WTC11 (cell line): ENCODE data around the gene USP34. TPM values are rescaled to one million over a fixed set of nuclear protein-coding genes. Genes with fewer than 3 reads are reported as not detected.

Source experiments
- ATAC-seq: fragments of 200-7000 bp; cut with Tn5 transposase; 2 replicates; pipeline ENCODE4 v1.10.0; 2021; ENCODE audit warnings: mild to moderate bottlenecking, moderate library complexity
- CTCF ChIA-PET: fragments of 300-600 bp; sonication (Branson Sonifier 250); formaldehyde crosslinking; loops from one replicate; lab custom pipeline; 2021; ENCODE audit warnings: antibody characterized with exemption; lab: Charles Lee
- POLR2A ChIA-PET: fragments of 350-600 bp; sonication (Branson Sonifier 250); formaldehyde crosslinking; loops from one replicate; lab custom pipeline; 2021; ENCODE audit warnings: antibody characterized with exemption; lab: Charles Lee
- DNase-seq: peaks from one replicate; pipeline ENCODE4 v3.0.0; 2021; ENCODE audit warnings: low spot score
- H3K27ac Mint-ChIP-seq: 2 replicates; pipeline ENCODE4 v1.8.0; 2021; ENCODE audit warnings: mixed read lengths
- H3K27me3 Mint-ChIP-seq: 2 replicates; pipeline ENCODE4 v1.8.0; 2021; ENCODE audit warnings: low read depth, mild to moderate bottlenecking, moderate library complexity, mixed read lengths
- H3K36me3 Mint-ChIP-seq: 2 replicates; pipeline ENCODE4 v1.8.0; 2021; ENCODE audit warnings: mixed read lengths
- H3K4me1 Mint-ChIP-seq: 2 replicates; pipeline ENCODE4 v1.8.0; 2022; ENCODE audit warnings: mixed read lengths
- H3K4me3 Mint-ChIP-seq: 2 replicates; pipeline ENCODE4 v1.8.0; 2021; ENCODE audit warnings: mild to moderate bottlenecking, moderate library complexity, mixed read lengths
- H3K9me3 Mint-ChIP-seq: 2 replicates; pipeline ENCODE4 v1.8.0; 2021; ENCODE audit warnings: mixed read lengths
- EMX1 ChIP-seq: fragments of 250-450 bp; sonication (Bioruptor Pico); IDR thresholded peaks from 2 replicates; pipeline ENCODE4 v1.8.0; 2021; ENCODE audit warnings: mild to moderate bottlenecking
- FOXP4 ChIP-seq: sonication (generic); formaldehyde crosslinking; IDR thresholded peaks from 2 replicates; pipeline ENCODE4 v1.8.0; 2022; ENCODE audit warnings: mild to moderate bottlenecking, missing genetic modification reagents
- GRHL2 ChIP-seq: fragments of 250-450 bp; sonication (Bioruptor Pico); IDR thresholded peaks from 2 replicates; pipeline ENCODE4 v1.8.0; 2022; ENCODE audit warnings: mild to moderate bottlenecking, moderate library complexity; ENCODE audit not compliant: insufficient replicate concordance, severe bottlenecking
- HMGXB4 ChIP-seq: sonication (generic); formaldehyde crosslinking; IDR thresholded peaks from 2 replicates; pipeline ENCODE4 v1.8.1; 2023; ENCODE audit warnings: mild to moderate bottlenecking, moderate library complexity, missing genetic modification reagents
- IRF2 ChIP-seq: sonication (generic); formaldehyde crosslinking; IDR thresholded peaks from 2 replicates; pipeline ENCODE4 v1.8.0; 2022; ENCODE audit warnings: low read depth, missing genetic modification reagents, borderline replicate concordance
- PRDM15 ChIP-seq: sonication (generic); formaldehyde crosslinking; IDR thresholded peaks from 2 replicates; pipeline ENCODE4 v1.8.0; 2022; ENCODE audit warnings: missing genetic modification reagents
- RORB ChIP-seq: fragments of 250-450 bp; sonication (Bioruptor Pico); IDR thresholded peaks from 2 replicates; pipeline ENCODE4 v1.9.0; 2021; ENCODE audit warnings: mild to moderate bottlenecking
- SMAD4 ChIP-seq: sonication (generic); formaldehyde crosslinking; IDR thresholded peaks from 2 replicates; pipeline ENCODE4 v1.8.0; 2022; ENCODE audit warnings: mild to moderate bottlenecking, missing genetic modification reagents
- SOX15 ChIP-seq: fragments of 250-450 bp; sonication (Bioruptor Pico); IDR thresholded peaks from 2 replicates; pipeline ENCODE4 v1.9.0; 2021; ENCODE audit warnings: mild to moderate bottlenecking
- TP53 ChIP-seq: sonication (generic); formaldehyde crosslinking; IDR thresholded peaks from 2 replicates; pipeline ENCODE4 v1.8.1; 2023; ENCODE audit warnings: mild to moderate bottlenecking, missing genetic modification reagents
- ZBTB21 ChIP-seq: sonication (generic); formaldehyde crosslinking; IDR thresholded peaks from 2 replicates; pipeline ENCODE4 v1.8.1; 2023; ENCODE audit warnings: mild to moderate bottlenecking, missing genetic modification reagents, borderline replicate concordance
- ZMAT4 ChIP-seq: fragments of 250-450 bp; sonication (Bioruptor Pico); IDR thresholded peaks from 2 replicates; pipeline ENCODE4 v1.9.0; 2021; ENCODE audit warnings: mild to moderate bottlenecking
- ZNF281 ChIP-seq: sonication (generic); formaldehyde crosslinking; IDR thresholded peaks from 2 replicates; pipeline ENCODE4 v1.8.0; 2023; ENCODE audit warnings: mild to moderate bottlenecking, missing genetic modification reagents
- ZNF416 ChIP-seq: fragments of 250-450 bp; sonication (Bioruptor Pico); IDR thresholded peaks from 2 replicates; pipeline ENCODE4 v1.9.0; 2021; ENCODE audit warnings: mild to moderate bottlenecking, inconsistent platforms
- ZNF512 ChIP-seq: sonication (generic); formaldehyde crosslinking; IDR thresholded peaks from 2 replicates; pipeline ENCODE4 v1.8.1; 2022; ENCODE audit warnings: missing genetic modification reagents, borderline replicate concordance
- ZNF532 ChIP-seq: fragments of 250-450 bp; sonication (Bioruptor Pico); IDR thresholded peaks from 2 replicates; pipeline ENCODE4 v1.9.0; 2021; ENCODE audit warnings: mild to moderate bottlenecking, borderline replicate concordance
- total RNA-seq: library from RNA; stranded (reverse); gene quantifications from 3 replicates; pipeline ENCODE4 v1.2.3, GENCODE V29; 2021

The USP34 gene
- total RNA-seq, 1 experiment from 2014 or later = 92.3 TPM

- Mint-ChIP-seq H3K9me3 (no peaks in the 10 kb centered on the region), H3K36me3 (peaks cover 8% of the 10 kb centered on the region; the same call in 1 of the 2 replicates), H3K27ac (no peak overlapping the region), H3K27me3 (no peaks in the 10 kb centered on the region), H3K4me3 (no peak overlapping the region), H3K4me1 (no peaks in the 10 kb centered on the region)
- DNase-seq (no peak), ATAC-seq (no peak)
- POLR2A ChIA-PET = no interaction called here
- CTCF ChIA-PET = interaction anchor here (0.7 to 1.4 kb wide), 2 partner anchors 25 to 29 kb away, joined by 4 to 5 read pairs; no protein-coding TSS in a partner anchor
- TF ChIP-seq RORB (CRISPR knock-in tag) (no peak), ZBTB21 (no peak), ZMAT4 (CRISPR knock-in tag) (no peak), ZNF512 (CRISPR knock-in tag) (no peak), PRDM15 (CRISPR knock-in tag) (no peak), FOXP4 (no peak), SOX15 (CRISPR knock-in tag) (no peak), SMAD4 (CRISPR knock-in tag) (no peak), TP53 (CRISPR knock-in tag) (no peak), IRF2 (CRISPR knock-in tag) (no peak), HMGXB4 (no peak), ZNF532 (CRISPR knock-in tag) (no peak), ZNF281 (no peak), ZNF416 (CRISPR knock-in tag) (no peak), EMX1 (no peak), GRHL2 (CRISPR knock-in tag) (no peak)
Observed at GRCh38 chr2:61451178-61451577, 19.7 kb downstream of the USP34 start.
